Caco-2 (cell line): Measurements from ENCODE around the gene CCDC71. TPM values are rescaled to one million over a fixed set of nuclear protein-coding genes. Genes with fewer than 3 reads are reported as not detected.

Experiments
- BruUV-seq: library from RNA; stranded (reverse); fragments of 400-500 nt; replicated peaks from 2 replicates; lab custom pipeline; 2021; lab: Mats Ljungman, UMichigan
- CTCF ChIA-PET: fragments of 300-600 bp; sonication (Branson Sonifier 250); formaldehyde crosslinking; loops from one replicate; lab custom pipeline; 2022; ENCODE audit warnings: antibody characterized with exemption; lab: Charles Lee
- POLR2A ChIA-PET: fragments of 300-600 bp; sonication (Branson Sonifier 250); formaldehyde crosslinking; loops from one replicate; lab custom pipeline; 2022; ENCODE audit warnings: antibody characterized with exemption; lab: Charles Lee
- DNase-seq, 2 experiments: peaks; one replicate each; pipeline versions ENCODE4 v3.0.0 to v3.0.0-alpha.2; 2020 to 2022
- H3K27me3 ChIP-seq: replicated peaks from 2 replicates; pipeline ENCODE4 v1.6.0; 2011; ENCODE audit warnings: low read length; ENCODE audit not compliant: control insufficient read depth, insufficient read depth
- H3K36me3 ChIP-seq: 2 replicates; pipeline ENCODE4 v1.5.1; 2011; ENCODE audit warnings: low read length; ENCODE audit not compliant: control insufficient read depth, insufficient read depth
- H3K4me1 ChIP-seq: fragments of 250-450 bp; sonication (Bioruptor Pico); 2 replicates; pipeline ENCODE4 v1.5.1; 2020; ENCODE audit warnings: mild to moderate bottlenecking
- H3K4me3 ChIP-seq: 2 replicates; pipeline ENCODE4 v1.5.1; 2011; ENCODE audit warnings: low read depth, mild to moderate bottlenecking, control low read depth, low read length
- H3K9me3 ChIP-seq: fragments of 250-450 bp; sonication (Bioruptor Pico); 2 replicates; pipeline ENCODE4 v1.5.1; 2020; ENCODE audit warnings: mild to moderate bottlenecking, moderate library complexity
- H3K27ac Mint-ChIP-seq: one replicate; pipeline ENCODE4 v1.8.0; 2022; ENCODE audit warnings: mixed read lengths; ENCODE audit not compliant: unreplicated experiment
- H3K27me3 Mint-ChIP-seq: one replicate; pipeline ENCODE4 v1.8.0; 2022; ENCODE audit warnings: mixed read lengths; ENCODE audit not compliant: insufficient read depth, unreplicated experiment
- H3K36me3 Mint-ChIP-seq: one replicate; pipeline ENCODE4 v1.8.0; 2022; ENCODE audit warnings: mild to moderate bottlenecking, mixed read lengths; ENCODE audit not compliant: insufficient read depth, unreplicated experiment
- H3K4me1 Mint-ChIP-seq: one replicate; pipeline ENCODE4 v1.8.0; 2022; ENCODE audit warnings: low read depth, mixed read lengths; ENCODE audit not compliant: unreplicated experiment
- H3K4me3 Mint-ChIP-seq: one replicate; pipeline ENCODE4 v1.8.0; 2022; ENCODE audit warnings: mild to moderate bottlenecking, moderate library complexity, mixed read lengths; ENCODE audit not compliant: unreplicated experiment
- H3K9me3 Mint-ChIP-seq: one replicate; pipeline ENCODE4 v1.8.0; 2022; ENCODE audit warnings: mixed read lengths; ENCODE audit not compliant: unreplicated experiment
- intact Hi-C: fragments of 100-400 bp; cut with micrococcal nuclease; formaldehyde crosslinking; loops from one replicate; pipeline ENCODE4 v1.10.0; 2022; ENCODE audit not compliant: unreplicated experiment
- total RNA-seq: library from RNA; stranded (reverse); gene quantifications from 2 replicates; pipeline ENCODE4 v1.2.3, GENCODE V29; 2022
- TF ChIP-seq, protein P1 (sequence below), 2 experiments: fragments of 200-600 bp in 1 of 2; IDR thresholded peaks; 1 replicate in 1 of 2; 2 replicates in 1 of 2; pipeline versions ENCODE4 v1.5.1 to v1.8.0; 2011 to 2022; ENCODE audit warnings: antibody characterized with exemption in 1 of 2, control low read depth in 1 of 2, inconsistent platforms in 1 of 2, low read depth in 1 of 2, low read length in 1 of 2, mild to moderate bottlenecking in 1 of 2, moderate library complexity in 1 of 2; ENCODE audit not compliant: insufficient read depth in 1 of 2, severe bottlenecking in 1 of 2, unreplicated experiment in 1 of 2

Gene CCDC71
- total RNA-seq, 1 experiment from 2014 or later, result 15.9 TPM

- POLR2A ChIA-PET, result no interaction called here
- Histone ChIP-seq H3K9me3 (peaks cover under 1% of the 10 kb centered on the region; the same call in 1 of the 2 replicates), H3K4me3 (peak overlapping the region; percentile 70), H3K36me3 (no peaks in the 10 kb centered on the region), H3K4me1 (peaks cover 6% of the 10 kb centered on the region; the same call in 1 of the 2 replicates), H3K27me3 (no peaks in the 10 kb centered on the region)
- Mint-ChIP-seq H3K27ac (no peak overlapping the region), H3K4me3 (peak overlapping the region; percentile 88), H3K27me3 (no peaks in the 10 kb centered on the region), H3K36me3 (no peaks in the 10 kb centered on the region), H3K9me3 (no peaks in the 10 kb centered on the region), H3K4me1 (peaks cover 7% of the 10 kb centered on the region)
- CTCF ChIA-PET, result interaction anchor here (0.7 to 1.2 kb wide), 3 partner anchors 147 to 277 kb away, joined by 3 to 8 read pairs (median 3); partner anchors contain the start of gene USP4
- TF ChIP-seq, protein P1, sequence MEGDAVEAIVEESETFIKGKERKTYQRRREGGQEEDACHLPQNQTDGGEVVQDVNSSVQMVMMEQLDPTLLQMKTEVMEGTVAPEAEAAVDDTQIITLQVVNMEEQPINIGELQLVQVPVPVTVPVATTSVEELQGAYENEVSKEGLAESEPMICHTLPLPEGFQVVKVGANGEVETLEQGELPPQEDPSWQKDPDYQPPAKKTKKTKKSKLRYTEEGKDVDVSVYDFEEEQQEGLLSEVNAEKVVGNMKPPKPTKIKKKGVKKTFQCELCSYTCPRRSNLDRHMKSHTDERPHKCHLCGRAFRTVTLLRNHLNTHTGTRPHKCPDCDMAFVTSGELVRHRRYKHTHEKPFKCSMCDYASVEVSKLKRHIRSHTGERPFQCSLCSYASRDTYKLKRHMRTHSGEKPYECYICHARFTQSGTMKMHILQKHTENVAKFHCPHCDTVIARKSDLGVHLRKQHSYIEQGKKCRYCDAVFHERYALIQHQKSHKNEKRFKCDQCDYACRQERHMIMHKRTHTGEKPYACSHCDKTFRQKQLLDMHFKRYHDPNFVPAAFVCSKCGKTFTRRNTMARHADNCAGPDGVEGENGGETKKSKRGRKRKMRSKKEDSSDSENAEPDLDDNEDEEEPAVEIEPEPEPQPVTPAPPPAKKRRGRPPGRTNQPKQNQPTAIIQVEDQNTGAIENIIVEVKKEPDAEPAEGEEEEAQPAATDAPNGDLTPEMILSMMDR (IDR thresholded peaks at IDR 0.05; ENCODE audit: insufficient read depth in 1 of 2, low read depth in 1 of 2, low read length in 1 of 2, severe bottlenecking in 1 of 2, unreplicated experiment in 1 of 2), result no peak
- BruUV-seq, result TSS peak; percentile 36
- intact Hi-C loops, result loop anchor here (10.0 kb wide), 1 partner anchor 83 kb away; no protein-coding TSS in a partner anchor
- DNase-seq, result no peak
These were observed 5.8 kb upstream of the CCDC71 start for GRCh38 chr3:49171775-49172500.

GRCh38 chr3:49171119-49171774 lies 5.1 kb upstream of the CCDC71 start, which contains the start of gene KLHDC8B:
TSS of gene KLHDC8B (plus strand) at chr3:49171598. CDS start at chr3:49172770, 1,172 bp downstream.
- DNase-seq, result peak; percentile 88 to 90
- peak within 1 kb of the TSS; percentile 88 for H3K4me3 Mint-ChIP-seq
- peak within 1 kb of the TSS; percentile 63 for H3K27ac Mint-ChIP-seq
- no peaks in the 10 kb centered on the region for H3K9me3 Mint-ChIP-seq
- Histone ChIP-seq H3K4me3 (peak within 1 kb of the TSS; percentile 70), H3K4me1 (peaks cover 11% of the 10 kb centered on the region), H3K9me3 (peaks cover 7% of the 10 kb centered on the region), H3K36me3 (no peaks in the 10 kb centered on the region), H3K27me3 (no peaks in the 10 kb centered on the region)
- no TSS peak for BruUV-seq
- POLR2A ChIA-PET, result no interaction called here
- no peaks in the 10 kb centered on the region for H3K27me3 Mint-ChIP-seq
- TF ChIP-seq, protein P1 (IDR thresholded peaks at IDR 0.05; ENCODE audit: insufficient read depth in 1 of 2, low read depth in 1 of 2, low read length in 1 of 2, severe bottlenecking in 1 of 2, unreplicated experiment in 1 of 2), result peak; percentile 93
- intact Hi-C loops, result loop anchor here (10.0 kb wide), 1 partner anchor 84 kb away; no protein-coding TSS in a partner anchor
- H3K4me1 Mint-ChIP-seq, result peaks cover 7% of the 10 kb centered on the region
- CTCF ChIA-PET, result interaction anchor here (0.6 to 1.2 kb wide), 6 partner anchors 147 to 368 kb away, joined by 3 to 8 read pairs (median 3); partner anchors contain the start of gene USP4
- H3K36me3 Mint-ChIP-seq, result peaks cover 2% of the 10 kb centered on the region

DNA sequence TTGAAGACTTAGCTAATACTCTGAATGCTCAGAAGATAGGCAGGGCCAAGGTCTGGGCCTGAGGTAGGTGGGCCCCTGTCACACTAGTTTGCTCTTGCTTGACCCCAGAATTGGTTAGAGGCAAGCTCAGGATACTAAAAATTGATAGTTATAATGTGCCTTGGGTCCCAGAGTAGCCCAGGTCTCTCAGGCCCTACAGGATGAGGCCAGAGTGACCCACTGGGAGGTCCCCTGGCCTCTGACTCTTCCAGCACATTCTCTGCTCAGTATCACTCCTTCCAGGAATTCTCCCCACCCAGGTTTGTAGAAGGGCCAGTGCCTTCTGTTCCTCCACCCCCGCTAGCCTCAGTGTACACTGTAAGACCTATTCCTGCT lies 4.6 kb upstream of the CCDC71 start:
- no TSS peak for BruUV-seq
- H3K36me3 Mint-ChIP-seq, result peaks cover 7% of the 10 kb centered on the region
- peak overlapping the region; percentile 88 for H3K4me3 Mint-ChIP-seq
- H3K9me3 Mint-ChIP-seq, result no peaks in the 10 kb centered on the region
- no peaks in the 10 kb centered on the region for H3K27me3 Mint-ChIP-seq
- H3K27me3 ChIP-seq, result no peaks in the 10 kb centered on the region
- H3K4me1 Mint-ChIP-seq, result peaks cover 7% of the 10 kb centered on the region
- no peak for DNase-seq
- peak overlapping the region; percentile 63 for H3K27ac Mint-ChIP-seq
- ChIA-PET POLR2A (no interaction called here), CTCF (interaction anchor here (0.6 to 1.2 kb wide), 4 partner anchors 170 to 369 kb away, joined by 3 to 8 read pairs (median 3); partner anchors contain the start of gene USP4)
- peak overlapping the region; percentile 70 for H3K4me3 ChIP-seq
- peaks cover 12% of the 10 kb centered on the region for H3K4me1 ChIP-seq
- peaks cover 8% of the 10 kb centered on the region for H3K9me3 ChIP-seq
- intact Hi-C loops, result loop anchor here (10.0 kb wide), 1 partner anchor 84 kb away; no protein-coding TSS in a partner anchor
- TF ChIP-seq, protein P1 (IDR thresholded peaks at IDR 0.05; ENCODE audit: insufficient read depth in 1 of 2, low read depth in 1 of 2, low read length in 1 of 2, severe bottlenecking in 1 of 2, unreplicated experiment in 1 of 2), result no peak
- no peaks in the 10 kb centered on the region for H3K36me3 ChIP-seq
